HFFc6 (cell line): ENCODE measurements around the gene GRIK4. TPM values are rescaled to one million over a fixed set of nuclear protein-coding genes. Genes with fewer than 3 reads are reported as not detected.
"Not testable (repeated sequence)": the region's sequence is repeated elsewhere in the genome, so short reads cannot be mapped to it uniquely, and the experiment has no call there.

Source experiments
- DNase-seq: peaks from one replicate; pipeline ENCODE4 v3.0.0-alpha.2; 2018
- H3K27ac Mint-ChIP-seq: 2 replicates; pipeline ENCODE4 v1.8.0; 2020; ENCODE audit warnings: mild to moderate bottlenecking, mixed read lengths
- H3K27me3 Mint-ChIP-seq: 2 replicates; pipeline ENCODE4 v1.8.0; 2021; ENCODE audit warnings: mild to moderate bottlenecking, moderate library complexity, mixed read lengths; ENCODE audit not compliant: insufficient read depth
- H3K36me3 Mint-ChIP-seq: 2 replicates; pipeline ENCODE4 v1.8.0; 2021; ENCODE audit warnings: low read depth, mixed read lengths
- H3K4me1 Mint-ChIP-seq: 2 replicates; pipeline ENCODE4 v1.8.0; 2020; ENCODE audit warnings: low read depth, mixed read lengths
- H3K4me3 Mint-ChIP-seq: 2 replicates; pipeline ENCODE4 v1.8.0; 2020; ENCODE audit warnings: mild to moderate bottlenecking, moderate library complexity, mixed read lengths
- H3K9me3 Mint-ChIP-seq: 2 replicates; pipeline ENCODE4 v1.8.0; 2020; ENCODE audit warnings: mild to moderate bottlenecking, mixed read lengths
- CTCF ChIP-seq: fragments of 200-600 bp; sonication (generic); IDR thresholded peaks from 2 replicates; pipeline ENCODE4 v1.5.0; 2021; ENCODE audit warnings: antibody characterized with exemption, mild to moderate bottlenecking
- total RNA-seq, 6 experiments: library from RNA; stranded (reverse); fragmentation: NEBNext Ultra II Directional; extraction: Animal tissue kit (Norgen Biotek cat#: 25700); gene quantifications; 2 replicates in 1 of 6; 3 replicates in 5 of 6; pipeline ENCODE4 v1.2.3, GENCODE V29; 2021

GRIK4 gene
- total RNA-seq, 6 experiments from 2014 or later: not detected

GRCh38 chr11:121008551-121008950 is 497.0 kb downstream of the GRIK4 start:
- no peak overlapping the region for H3K4me3 Mint-ChIP-seq

GRCh38 chr11:121012091-121012490 is 500.5 kb downstream of the GRIK4 start:
- no peak for TF ChIP-seq CTCF
- no peaks in the 10 kb centered on the region for H3K36me3 Mint-ChIP-seq
- no peak for DNase-seq
- no peak overlapping the region for H3K4me3 Mint-ChIP-seq
- H3K27ac Mint-ChIP-seq: no peak overlapping the region
- no peaks in the 10 kb centered on the region for H3K4me1 Mint-ChIP-seq
- H3K9me3 Mint-ChIP-seq: no peaks in the 10 kb centered on the region
- peaks cover 7% of the 10 kb centered on the region for H3K27me3 Mint-ChIP-seq

More at GRCh38 chr11:121008551-121008950, 497.0 kb downstream of the GRIK4 start:
- no peak overlapping the region for H3K27ac Mint-ChIP-seq
- no peak for DNase-seq
- H3K4me1 Mint-ChIP-seq: no peaks in the 10 kb centered on the region
- H3K36me3 Mint-ChIP-seq: no peaks in the 10 kb centered on the region
- TF ChIP-seq CTCF: no peak
- H3K9me3 Mint-ChIP-seq: no peaks in the 10 kb centered on the region
- H3K27me3 Mint-ChIP-seq: peaks cover 5% of the 10 kb centered on the region

GRCh38 chr11:121018746-121019145 is 507.2 kb downstream of the GRIK4 start:
- Mint-ChIP-seq H3K27me3 (peaks cover 2% of the 10 kb centered on the region; the same call in 1 of the 2 replicates), H3K36me3 (no peaks in the 10 kb centered on the region), H3K9me3 (no peaks in the 10 kb centered on the region), H3K4me3 (no peak overlapping the region), H3K4me1 (0 out of 2 replicates have a peak, but pooled peaks cover 6% of the 10 kb centered on the region), H3K27ac (no peak overlapping the region)
- no peak for DNase-seq
- TF ChIP-seq CTCF: no peak

DNA sequence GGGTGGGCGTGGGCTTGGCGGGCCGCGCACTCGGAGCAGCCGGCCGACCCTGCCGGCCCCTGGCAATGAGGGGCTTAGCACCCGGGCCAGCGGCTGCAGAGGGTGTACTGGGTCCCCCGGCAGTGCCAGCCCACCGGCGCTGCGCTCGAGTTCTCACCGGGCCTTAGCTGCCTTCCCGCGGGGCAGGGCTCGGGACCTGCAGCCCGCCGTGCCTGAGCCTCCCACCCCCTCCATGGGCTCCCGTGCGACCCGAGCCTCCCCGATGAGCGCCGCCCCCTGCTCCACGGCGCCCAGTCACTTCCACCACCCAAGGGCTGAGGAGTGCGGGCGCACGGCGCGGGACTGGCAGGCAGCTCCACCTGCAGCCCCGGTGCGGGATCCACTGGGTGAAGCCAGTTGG is 510.2 kb downstream of the GRIK4 start:
- H3K36me3 Mint-ChIP-seq, H3K4me3 Mint-ChIP-seq, H3K27ac Mint-ChIP-seq, H3K27me3 Mint-ChIP-seq, DNase-seq, H3K9me3 Mint-ChIP-seq: not testable (repeated sequence)
- H3K4me1 Mint-ChIP-seq: peaks cover 22% of the 10 kb centered on the region

- no peaks in the 10 kb centered on the region; the same call in 1 of the 2 replicates for H3K27me3 Mint-ChIP-seq
- peaks cover 22% of the 10 kb centered on the region for H3K4me1 Mint-ChIP-seq
- no peaks in the 10 kb centered on the region for H3K36me3 Mint-ChIP-seq
- peak; percentile 64 for DNase-seq
- TF ChIP-seq CTCF: no peak
- H3K27ac Mint-ChIP-seq: peak within 1 kb of the TSS; percentile 81
- peak within 1 kb of the TSS; percentile 93 for H3K4me3 Mint-ChIP-seq
- H3K9me3 Mint-ChIP-seq: no peaks in the 10 kb centered on the region
Measured at GRCh38 chr11:121023848-121024751, 512.6 kb downstream of the GRIK4 start, which contains the start of gene TBCEL. Gene TBCEL, plus strand, starts transcription at chr11:121024102. Its CDS starts 21,589 bp downstream, at chr11:121045691.

DNA sequence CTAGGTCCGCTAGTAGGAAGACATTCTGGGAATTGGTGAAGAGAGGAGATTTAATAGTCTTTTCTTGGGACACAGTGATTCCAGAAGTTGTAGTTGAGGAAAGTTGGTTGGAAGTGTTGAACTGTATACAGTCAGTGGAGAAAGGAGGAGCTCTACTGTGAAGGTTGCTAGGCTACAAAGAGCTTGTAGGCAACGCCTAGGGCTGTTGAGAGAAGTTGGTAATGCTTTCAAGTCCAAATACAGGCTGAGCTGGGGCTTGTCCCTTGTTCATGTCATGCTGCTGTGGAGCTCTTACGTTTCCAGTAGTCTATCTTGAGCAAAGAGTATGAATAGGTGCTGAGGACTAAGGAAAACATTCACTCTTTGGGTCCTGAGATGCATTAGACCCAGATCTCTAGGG is 513.4 kb downstream of the GRIK4 start:
- DNase-seq: peak; percentile 19
- no peaks in the 10 kb centered on the region for H3K36me3 Mint-ChIP-seq
- H3K4me3 Mint-ChIP-seq: peak overlapping the region; percentile 93
- peaks cover 22% of the 10 kb centered on the region for H3K4me1 Mint-ChIP-seq
- H3K27me3 Mint-ChIP-seq: no peaks in the 10 kb centered on the region; the same call in 1 of the 2 replicates
- peak overlapping the region; percentile 81 for H3K27ac Mint-ChIP-seq
- TF ChIP-seq CTCF: no peak
- no peaks in the 10 kb centered on the region for H3K9me3 Mint-ChIP-seq
